Activated CD8-positive, alpha-beta T cell treated with anti-CD3 and anti-CD28 coated beads for 36 hours (primary cell): ENCODE results near the gene NUBPL. TPM values are rescaled to one million over a fixed set of nuclear protein-coding genes. Genes with fewer than 3 reads are reported as not detected.
"Not testable (repeated sequence)": the region's sequence is repeated elsewhere in the genome, so short reads cannot be mapped to it uniquely, and the experiment has no call there.

Experiments
- ATAC-seq: fragments of 200-7000 bp; cut with Tn5 transposase; one replicate; pipeline ENCODE4 v1.10.0; 2021; ENCODE audit warnings: mild to moderate bottlenecking, moderate library complexity
- CTCF ChIA-PET: fragments of 350-600 bp; sonication (Branson Sonifier 250); formaldehyde crosslinking; loops from one replicate; lab custom pipeline; 2021; ENCODE audit warnings: antibody characterized with exemption; lab: Charles Lee
- POLR2A ChIA-PET: fragments of 350-600 bp; sonication (Branson Sonifier 250); formaldehyde crosslinking; loops from one replicate; lab custom pipeline; 2021; ENCODE audit warnings: antibody characterized with exemption; lab: Charles Lee
- DNase-seq: peaks from one replicate; pipeline ENCODE4 v3.0.0-alpha.2; 2020
- H3K27ac Mint-ChIP-seq: one replicate; pipeline ENCODE4 v1.8.0; 2021; ENCODE audit warnings: mild to moderate bottlenecking, mixed read lengths
- H3K27me3 Mint-ChIP-seq: one replicate; pipeline ENCODE4 v1.8.0; 2021; ENCODE audit warnings: mixed read lengths
- H3K36me3 Mint-ChIP-seq: one replicate; pipeline ENCODE4 v1.8.0; 2021; ENCODE audit warnings: low read depth, mixed read lengths
- H3K4me1 Mint-ChIP-seq: one replicate; pipeline ENCODE4 v1.8.0; 2021; ENCODE audit warnings: low read depth, mixed read lengths
- H3K4me3 Mint-ChIP-seq: one replicate; pipeline ENCODE4 v1.8.0; 2021; ENCODE audit warnings: mild to moderate bottlenecking, moderate library complexity, mixed read lengths
- H3K9me3 Mint-ChIP-seq: one replicate; pipeline ENCODE4 v1.8.0; 2021; ENCODE audit warnings: mixed read lengths
- intact Hi-C: fragments of 100-400 bp; cut with micrococcal nuclease; formaldehyde crosslinking; loops from one replicate; pipeline ENCODE4 v1.10.0; 2022
- total RNA-seq, 2 experiments: library from RNA; stranded (reverse); gene quantifications; one replicate each; pipeline ENCODE4 v1.2.3, GENCODE V29; 2021
- TF ChIP-seq, protein P1 (sequence below): fragments of 200-600 bp; IDR thresholded peaks from one replicate; pipeline ENCODE4 v1.8.0; 2022; ENCODE audit warnings: antibody characterized with exemption, mild to moderate bottlenecking

Gene NUBPL
- total RNA-seq, 2 experiments from 2014 or later = 14.3 to 14.4 TPM

- intact Hi-C loops = no loop called here
- no peak overlapping the region for H3K4me3 Mint-ChIP-seq
- no peak for ATAC-seq
Measured at GRCh38 chr14:31837031-31837430, 275.8 kb downstream of the NUBPL start.

GRCh38 chr14:31842899-31843298, 281.7 kb downstream of the NUBPL start:
- ATAC-seq (no peak), DNase-seq (no peak)
- no peak overlapping the region for H3K4me3 Mint-ChIP-seq
- ChIA-PET CTCF (no interaction called here), POLR2A (no interaction called here)
- peaks cover 3% of the 10 kb centered on the region for H3K36me3 Mint-ChIP-seq
- intact Hi-C loops = no loop called here
- no peaks in the 10 kb centered on the region for H3K9me3 Mint-ChIP-seq
- TF ChIP-seq, protein P1, sequence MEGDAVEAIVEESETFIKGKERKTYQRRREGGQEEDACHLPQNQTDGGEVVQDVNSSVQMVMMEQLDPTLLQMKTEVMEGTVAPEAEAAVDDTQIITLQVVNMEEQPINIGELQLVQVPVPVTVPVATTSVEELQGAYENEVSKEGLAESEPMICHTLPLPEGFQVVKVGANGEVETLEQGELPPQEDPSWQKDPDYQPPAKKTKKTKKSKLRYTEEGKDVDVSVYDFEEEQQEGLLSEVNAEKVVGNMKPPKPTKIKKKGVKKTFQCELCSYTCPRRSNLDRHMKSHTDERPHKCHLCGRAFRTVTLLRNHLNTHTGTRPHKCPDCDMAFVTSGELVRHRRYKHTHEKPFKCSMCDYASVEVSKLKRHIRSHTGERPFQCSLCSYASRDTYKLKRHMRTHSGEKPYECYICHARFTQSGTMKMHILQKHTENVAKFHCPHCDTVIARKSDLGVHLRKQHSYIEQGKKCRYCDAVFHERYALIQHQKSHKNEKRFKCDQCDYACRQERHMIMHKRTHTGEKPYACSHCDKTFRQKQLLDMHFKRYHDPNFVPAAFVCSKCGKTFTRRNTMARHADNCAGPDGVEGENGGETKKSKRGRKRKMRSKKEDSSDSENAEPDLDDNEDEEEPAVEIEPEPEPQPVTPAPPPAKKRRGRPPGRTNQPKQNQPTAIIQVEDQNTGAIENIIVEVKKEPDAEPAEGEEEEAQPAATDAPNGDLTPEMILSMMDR = no peak
- H3K4me1 Mint-ChIP-seq = no peaks in the 10 kb centered on the region
- no peak overlapping the region for H3K27ac Mint-ChIP-seq
- no peaks in the 10 kb centered on the region for H3K27me3 Mint-ChIP-seq

More at GRCh38 chr14:31837031-31837430, 275.8 kb downstream of the NUBPL start:
- no peaks in the 10 kb centered on the region for H3K4me1 Mint-ChIP-seq
- peaks cover 5% of the 10 kb centered on the region for H3K36me3 Mint-ChIP-seq
- ChIA-PET POLR2A (no interaction called here), CTCF (no interaction called here)
- no peak overlapping the region for H3K27ac Mint-ChIP-seq
- DNase-seq = no peak
- no peaks in the 10 kb centered on the region for H3K9me3 Mint-ChIP-seq
- TF ChIP-seq, protein P1 = no peak
- no peaks in the 10 kb centered on the region for H3K27me3 Mint-ChIP-seq

DNA sequence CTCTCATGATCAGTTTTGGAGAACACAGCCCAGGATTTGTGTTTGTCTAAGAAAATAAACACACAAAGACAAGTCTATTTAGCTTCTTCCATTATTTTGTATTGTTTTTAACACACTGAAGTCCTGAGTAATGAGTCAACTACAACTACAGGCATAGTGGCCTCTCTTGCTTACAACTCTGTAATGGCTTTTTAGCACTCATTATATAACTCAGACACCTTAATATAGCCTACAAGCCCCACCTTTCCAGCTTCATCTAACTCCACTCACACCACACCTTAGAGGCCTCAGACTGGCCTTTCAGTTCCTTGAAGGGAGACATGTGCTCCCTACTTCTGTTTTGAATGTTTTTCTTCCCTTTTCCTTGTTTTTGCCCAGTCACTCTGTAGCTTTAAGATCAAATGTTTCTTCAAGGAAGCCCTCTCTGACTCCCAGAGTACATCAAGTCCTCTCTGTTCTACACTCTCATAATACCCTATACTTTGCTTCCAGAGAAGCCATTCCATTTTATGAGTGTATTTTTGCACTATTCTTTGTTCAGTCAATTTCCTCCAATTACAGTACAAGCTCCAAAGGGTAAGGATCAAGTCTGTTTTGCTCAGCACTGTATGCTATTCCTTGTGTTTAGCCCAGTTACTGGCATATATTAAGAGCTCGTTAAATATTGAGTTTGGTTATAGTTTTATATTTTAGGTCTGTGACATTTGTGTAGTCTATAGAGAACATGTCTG, 282.3 kb downstream of the NUBPL start:
- no peak for DNase-seq
- no peak overlapping the region for H3K27ac Mint-ChIP-seq
- H3K4me1 Mint-ChIP-seq = no peaks in the 10 kb centered on the region
- no peaks in the 10 kb centered on the region for H3K27me3 Mint-ChIP-seq
- ChIA-PET POLR2A (no interaction called here), CTCF (no interaction called here)
- TF ChIP-seq, protein P1 = no peak
- peaks cover 3% of the 10 kb centered on the region for H3K36me3 Mint-ChIP-seq
- no peak for ATAC-seq
- intact Hi-C loops = no loop called here
- H3K9me3 Mint-ChIP-seq = no peaks in the 10 kb centered on the region
- H3K4me3 Mint-ChIP-seq = no peak overlapping the region

DNA sequence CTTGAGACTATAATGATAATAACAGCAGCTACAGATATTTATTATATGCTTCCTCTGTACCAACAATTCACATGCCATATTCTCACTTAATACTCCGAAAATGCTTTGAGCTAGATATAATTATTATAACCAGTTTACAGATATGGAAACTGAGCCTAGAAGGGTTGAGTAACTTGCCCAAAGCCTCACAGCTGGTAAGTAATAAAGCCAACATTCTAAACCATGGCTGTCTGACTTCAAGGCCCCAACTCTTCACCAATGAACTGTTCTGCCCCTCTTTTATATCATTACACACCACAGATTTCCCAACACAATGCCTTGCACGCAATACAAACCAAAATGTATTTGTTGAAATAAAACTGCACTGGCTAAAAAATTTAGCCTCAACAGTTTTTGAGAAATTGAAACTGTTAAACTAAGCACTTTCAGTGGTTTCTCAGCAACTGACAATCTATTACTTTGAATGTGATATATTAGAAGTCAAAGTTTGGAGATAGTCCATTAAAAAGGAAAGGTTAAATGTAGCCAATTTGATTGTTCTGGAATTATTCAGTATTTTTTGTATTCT, 293.4 kb downstream of the NUBPL start:
- H3K36me3 Mint-ChIP-seq = peaks cover 45% of the 10 kb centered on the region

DNA sequence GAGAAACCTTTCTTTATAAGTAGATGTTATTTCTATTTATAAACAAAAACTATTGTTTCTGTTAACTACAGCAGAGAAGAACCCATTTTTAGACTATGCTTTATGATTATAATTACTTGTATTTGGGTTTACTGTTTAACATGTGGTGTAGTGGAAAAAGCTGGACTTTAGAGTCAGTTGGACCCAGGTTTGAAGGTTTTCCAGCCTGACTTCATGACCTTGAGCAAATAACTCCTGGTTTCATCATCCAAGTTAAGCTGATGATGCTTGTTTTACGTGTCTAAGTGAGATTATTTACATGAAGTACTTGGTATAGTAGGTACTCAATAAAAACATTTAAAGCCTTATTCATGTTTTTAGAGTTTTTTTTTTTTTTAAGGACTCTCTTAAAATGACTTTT, 294.1 kb downstream of the NUBPL start:
- Mint-ChIP-seq H3K27me3 (no peaks in the 10 kb centered on the region), H3K9me3 (peaks cover 16% of the 10 kb centered on the region), H3K36me3 (peaks cover 47% of the 10 kb centered on the region), H3K4me3 (no peak overlapping the region), H3K4me1 (no peaks in the 10 kb centered on the region), H3K27ac (no peak overlapping the region)
- ATAC-seq (no peak), DNase-seq (no peak)
- intact Hi-C loops = no loop called here
- ChIA-PET POLR2A (no interaction called here), CTCF (no interaction called here)
- TF ChIP-seq, protein P1 = no peak

More for the DNA sequence above, 293.4 kb downstream of the NUBPL start:
- intact Hi-C loops = no loop called here
- Mint-ChIP-seq H3K4me1 (no peaks in the 10 kb centered on the region), H3K9me3 (peaks cover 14% of the 10 kb centered on the region), H3K27ac (no peak overlapping the region), H3K27me3 (no peaks in the 10 kb centered on the region), H3K4me3 (no peak overlapping the region)
- ChIA-PET POLR2A (no interaction called here), CTCF (no interaction called here)
- DNase-seq (no peak), ATAC-seq (no peak)
- TF ChIP-seq, protein P1 = no peak

DNA sequence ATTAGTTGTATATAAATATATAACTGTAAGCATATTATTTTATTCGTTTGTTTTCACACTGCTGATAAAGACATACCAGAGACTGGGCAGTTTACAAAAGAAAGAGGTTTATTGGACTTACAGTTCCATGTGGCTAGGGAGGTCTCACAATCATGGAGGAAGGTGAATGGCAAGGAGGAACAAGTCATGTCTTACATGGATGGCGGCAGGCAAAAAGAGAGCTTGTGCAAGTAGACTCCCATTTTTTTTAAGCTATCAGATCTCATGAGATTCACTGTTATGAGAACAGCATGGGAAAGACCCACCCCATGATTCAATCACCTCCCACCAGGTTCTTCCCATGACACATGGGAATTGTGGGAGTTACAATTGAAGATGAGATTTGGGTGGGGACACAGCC, 294.8 kb downstream of the NUBPL start:
- H3K27me3 Mint-ChIP-seq, ATAC-seq, intact Hi-C loops, DNase-seq, H3K4me1 Mint-ChIP-seq, H3K4me3 Mint-ChIP-seq, H3K27ac Mint-ChIP-seq, CTCF ChIA-PET, POLR2A ChIA-PET: not testable (repeated sequence)
- H3K36me3 Mint-ChIP-seq = peaks cover 50% of the 10 kb centered on the region
- peaks cover 16% of the 10 kb centered on the region for H3K9me3 Mint-ChIP-seq
